Measurements from ENCODE around the gene RBBP9.
A peak's percentile ranks its signal among the peaks of the same experiment; 100 is the strongest.
"Not testable (repeated sequence)": the region's sequence is repeated elsewhere in the genome, so short reads cannot be mapped to it uniquely, and the experiment has no call there.

Gene RBBP9

GRCh38 chr20:18496740-18497592, at the start of gene RBBP9:
RBBP9 (minus strand) TSS chr20:18497225; CDS start chr20:18497167, 58 bp downstream.
- no peaks in the 10 kb centered on the region for H3K9me3 Mint-ChIP-seq
- intact Hi-C loops (cut with micrococcal nuclease), result loop anchor here (1.0 to 2.0 kb wide), 2 partner anchors 10 to 30 kb away; partner anchors contain the start of genes DZANK1, POLR3F and SEC23B
- peak within 1 kb of the TSS; percentile 86 for H3K27ac Mint-ChIP-seq
- H3K4me1 Mint-ChIP-seq (ENCODE audit: low read depth), result peaks cover 13% of the 10 kb centered on the region
- peaks cover 22% of the 10 kb centered on the region for H3K36me3 Mint-ChIP-seq (ENCODE audit: low read depth)
- H3K4me3 Mint-ChIP-seq, result peak within 1 kb of the TSS; percentile 98
- H3K27me3 Mint-ChIP-seq, result no peaks in the 10 kb centered on the region

GRCh38 chr20:18545566-18545965, 48.5 kb upstream of the RBBP9 start:
- Mint-ChIP-seq H3K4me1 (ENCODE audit: low read depth) (no peaks in the 10 kb centered on the region), H3K27me3 (no peaks in the 10 kb centered on the region), H3K4me3 (no peak overlapping the region), H3K36me3 (ENCODE audit: low read depth) (peaks cover 89% of the 10 kb centered on the region), H3K9me3 (no peaks in the 10 kb centered on the region), H3K27ac (no peak overlapping the region)
- intact Hi-C loops (cut with micrococcal nuclease), result loop anchor here (10.0 kb wide), 1 partner anchor 131 kb away; no protein-coding TSS in a partner anchor

GRCh38 chr20:18543932-18544331, 46.9 kb upstream of the RBBP9 start:
- H3K9me3 Mint-ChIP-seq, result no peaks in the 10 kb centered on the region
- no peak overlapping the region for H3K4me3 Mint-ChIP-seq
- H3K27me3 Mint-ChIP-seq, result no peaks in the 10 kb centered on the region
- peaks cover 100% of the 10 kb centered on the region for H3K36me3 Mint-ChIP-seq (ENCODE audit: low read depth)
- peak overlapping the region; percentile 47 for H3K27ac Mint-ChIP-seq
- intact Hi-C loops (cut with micrococcal nuclease), result loop anchor here (10.0 kb wide), 1 partner anchor 129 kb away; no protein-coding TSS in a partner anchor
- H3K4me1 Mint-ChIP-seq (ENCODE audit: low read depth), result no peaks in the 10 kb centered on the region

- H3K27ac Mint-ChIP-seq, result no peak overlapping the region
- intact Hi-C loops (cut with micrococcal nuclease), result loop anchor here (10.0 kb wide), 1 partner anchor 128 kb away; no protein-coding TSS in a partner anchor
- H3K36me3 Mint-ChIP-seq (ENCODE audit: low read depth), result peaks cover 100% of the 10 kb centered on the region
- H3K27me3 Mint-ChIP-seq, result no peaks in the 10 kb centered on the region
- H3K9me3 Mint-ChIP-seq, result no peaks in the 10 kb centered on the region
- no peak overlapping the region for H3K4me3 Mint-ChIP-seq
- no peaks in the 10 kb centered on the region for H3K4me1 Mint-ChIP-seq (ENCODE audit: low read depth)
These were observed 46.2 kb upstream of the RBBP9 start for GRCh38 chr20:18543216-18543615.

GRCh38 chr20:18541741-18542140, 44.7 kb upstream of the RBBP9 start:
- H3K4me3 Mint-ChIP-seq, result no peak overlapping the region
- H3K27ac Mint-ChIP-seq, result no peak overlapping the region
- no peaks in the 10 kb centered on the region for H3K4me1 Mint-ChIP-seq (ENCODE audit: low read depth)
- H3K36me3 Mint-ChIP-seq (ENCODE audit: low read depth), result peaks cover 100% of the 10 kb centered on the region
- H3K9me3 Mint-ChIP-seq, result no peaks in the 10 kb centered on the region
- no peaks in the 10 kb centered on the region for H3K27me3 Mint-ChIP-seq
- intact Hi-C loops (cut with micrococcal nuclease), result loop anchor here (10.0 kb wide), 1 partner anchor 127 kb away; no protein-coding TSS in a partner anchor

GRCh38 chr20:18537651-18538050, 40.6 kb upstream of the RBBP9 start:
- intact Hi-C loops (cut with micrococcal nuclease), result no loop called here
- Mint-ChIP-seq H3K4me1 (ENCODE audit: low read depth) (no peaks in the 10 kb centered on the region), H3K27me3 (no peaks in the 10 kb centered on the region), H3K4me3 (no peak overlapping the region), H3K36me3 (ENCODE audit: low read depth) (peaks cover 98% of the 10 kb centered on the region), H3K9me3 (no peaks in the 10 kb centered on the region), H3K27ac (no peak overlapping the region)

GRCh38 chr20:18533978-18534644, 37.1 kb upstream of the RBBP9 start:
- intact Hi-C loops (cut with micrococcal nuclease), result no loop called here
- no peak overlapping the region for H3K27ac Mint-ChIP-seq

GRCh38 chr20:18533491-18533890, 36.5 kb upstream of the RBBP9 start:
- no peak overlapping the region for H3K27ac Mint-ChIP-seq
- no peaks in the 10 kb centered on the region for H3K27me3 Mint-ChIP-seq
- no peak overlapping the region for H3K4me3 Mint-ChIP-seq
- intact Hi-C loops (cut with micrococcal nuclease), result no loop called here
- peaks cover 80% of the 10 kb centered on the region for H3K36me3 Mint-ChIP-seq (ENCODE audit: low read depth)
- no peaks in the 10 kb centered on the region for H3K4me1 Mint-ChIP-seq (ENCODE audit: low read depth)
- no peaks in the 10 kb centered on the region for H3K9me3 Mint-ChIP-seq

More at GRCh38 chr20:18533978-18534644, 37.1 kb upstream of the RBBP9 start:
- no peak overlapping the region for H3K4me3 Mint-ChIP-seq
- H3K36me3 Mint-ChIP-seq (ENCODE audit: low read depth), result peaks cover 86% of the 10 kb centered on the region
- H3K27me3 Mint-ChIP-seq, result no peaks in the 10 kb centered on the region
- H3K9me3 Mint-ChIP-seq, result no peaks in the 10 kb centered on the region
- no peaks in the 10 kb centered on the region for H3K4me1 Mint-ChIP-seq (ENCODE audit: low read depth)

GRCh38 chr20:18532626-18533025, 35.6 kb upstream of the RBBP9 start:
- Mint-ChIP-seq H3K9me3 (no peaks in the 10 kb centered on the region), H3K27ac (no peak overlapping the region), H3K4me3 (no peak overlapping the region), H3K36me3 (ENCODE audit: low read depth) (peaks cover 72% of the 10 kb centered on the region), H3K27me3 (no peaks in the 10 kb centered on the region), H3K4me1 (ENCODE audit: low read depth) (no peaks in the 10 kb centered on the region)
- intact Hi-C loops (cut with micrococcal nuclease), result no loop called here

GRCh38 chr20:18529041-18529440, 32.0 kb upstream of the RBBP9 start:
- Mint-ChIP-seq H3K4me3 (no peak overlapping the region), H3K27me3 (no peaks in the 10 kb centered on the region), H3K27ac (no peak overlapping the region), H3K36me3 (ENCODE audit: low read depth) (peaks cover 38% of the 10 kb centered on the region), H3K9me3 (no peaks in the 10 kb centered on the region), H3K4me1 (ENCODE audit: low read depth) (no peaks in the 10 kb centered on the region)
- intact Hi-C loops (cut with micrococcal nuclease), result no loop called here

GRCh38 chr20:18527836-18528235, 30.8 kb upstream of the RBBP9 start:
- no peaks in the 10 kb centered on the region for H3K4me1 Mint-ChIP-seq (ENCODE audit: low read depth)
- H3K27me3 Mint-ChIP-seq, result no peaks in the 10 kb centered on the region
- H3K4me3 Mint-ChIP-seq, result no peak overlapping the region
- H3K36me3 Mint-ChIP-seq (ENCODE audit: low read depth), result peaks cover 26% of the 10 kb centered on the region
- intact Hi-C loops (cut with micrococcal nuclease), result no loop called here
- no peaks in the 10 kb centered on the region for H3K9me3 Mint-ChIP-seq
- no peak overlapping the region for H3K27ac Mint-ChIP-seq

GRCh38 chr20:18527339-18527738, 30.3 kb upstream of the RBBP9 start:
- Mint-ChIP-seq H3K4me1 (ENCODE audit: low read depth) (no peaks in the 10 kb centered on the region), H3K36me3 (ENCODE audit: low read depth) (peaks cover 21% of the 10 kb centered on the region), H3K27me3 (no peaks in the 10 kb centered on the region), H3K9me3 (no peaks in the 10 kb centered on the region), H3K4me3 (no peak overlapping the region), H3K27ac (no peak overlapping the region)
- intact Hi-C loops (cut with micrococcal nuclease), result no loop called here

- H3K4me3 Mint-ChIP-seq; H3K27ac Mint-ChIP-seq; H3K9me3 Mint-ChIP-seq; H3K27me3 Mint-ChIP-seq; H3K4me1 Mint-ChIP-seq (ENCODE audit: low read depth); intact Hi-C loops (cut with micrococcal nuclease): not testable (repeated sequence)
- peaks cover 15% of the 10 kb centered on the region for H3K36me3 Mint-ChIP-seq (ENCODE audit: low read depth)
These were observed 29.7 kb upstream of the RBBP9 start for GRCh38 chr20:18526761-18527160.

GRCh38 chr20:18524646-18525045, 27.6 kb upstream of the RBBP9 start:
- no peaks in the 10 kb centered on the region for H3K9me3 Mint-ChIP-seq
- no peaks in the 10 kb centered on the region for H3K36me3 Mint-ChIP-seq (ENCODE audit: low read depth)
- H3K27me3 Mint-ChIP-seq, result no peaks in the 10 kb centered on the region
- no peaks in the 10 kb centered on the region for H3K4me1 Mint-ChIP-seq (ENCODE audit: low read depth)
- H3K27ac Mint-ChIP-seq, result no peak overlapping the region
- no peak overlapping the region for H3K4me3 Mint-ChIP-seq
- intact Hi-C loops (cut with micrococcal nuclease), result no loop called here
